ENCODE results near the gene TMEM171.

Gene TMEM171

DNA sequence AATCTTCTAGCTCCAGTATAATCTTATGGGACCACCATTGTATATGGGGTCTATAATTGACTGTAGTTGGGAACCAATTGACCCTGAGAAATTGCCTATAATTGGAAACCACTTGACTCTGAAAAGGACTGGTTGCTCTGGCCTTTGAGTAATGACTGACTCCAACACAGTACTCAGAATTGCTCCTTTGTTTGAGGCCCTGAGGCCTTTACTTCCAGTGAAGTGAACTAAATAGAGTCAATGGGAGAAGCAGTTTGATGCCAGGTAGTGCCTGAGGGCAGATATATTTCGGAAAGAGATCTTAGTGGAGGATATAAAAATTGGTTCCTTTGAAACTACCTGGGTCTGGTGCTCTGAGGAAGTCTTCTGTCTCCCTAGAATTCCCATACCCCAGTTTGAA is 16.0 kb upstream of the TMEM171 start:
- no peak for ATAC-seq
- TF ChIP-seq ISL1 (CRISPR knock-in tag; IDR thresholded peaks at IDR 0.05): no peak
- no peak for TF ChIP-seq ZFP30 (CRISPR knock-in tag; IDR thresholded peaks at IDR 0.05)
- TF ChIP-seq GLIS3 (CRISPR knock-in tag; IDR thresholded peaks at IDR 0.05): no peak
- TF ChIP-seq PPARA (CRISPR knock-in tag; IDR thresholded peaks at IDR 0.05; ENCODE audit: borderline replicate concordance): no peak
- no peak for TF ChIP-seq OSR1 (CRISPR knock-in tag; IDR thresholded peaks at IDR 0.05)
- TF ChIP-seq, protein P1, sequence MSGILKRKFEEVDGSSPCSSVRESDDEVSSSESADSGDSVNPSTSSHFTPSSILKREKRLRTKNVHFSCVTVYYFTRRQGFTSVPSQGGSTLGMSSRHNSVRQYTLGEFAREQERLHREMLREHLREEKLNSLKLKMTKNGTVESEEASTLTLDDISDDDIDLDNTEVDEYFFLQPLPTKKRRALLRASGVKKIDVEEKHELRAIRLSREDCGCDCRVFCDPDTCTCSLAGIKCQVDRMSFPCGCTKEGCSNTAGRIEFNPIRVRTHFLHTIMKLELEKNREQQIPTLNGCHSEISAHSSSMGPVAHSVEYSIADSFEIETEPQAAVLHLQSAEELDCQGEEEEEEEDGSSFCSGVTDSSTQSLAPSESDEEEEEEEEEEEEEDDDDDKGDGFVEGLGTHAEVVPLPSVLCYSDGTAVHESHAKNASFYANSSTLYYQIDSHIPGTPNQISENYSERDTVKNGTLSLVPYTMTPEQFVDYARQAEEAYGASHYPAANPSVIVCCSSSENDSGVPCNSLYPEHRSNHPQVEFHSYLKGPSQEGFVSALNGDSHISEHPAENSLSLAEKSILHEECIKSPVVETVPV (CRISPR knock-in tag; IDR thresholded peaks at IDR 0.05): no peak
- TF ChIP-seq POU6F1 (CRISPR knock-in tag; IDR thresholded peaks at IDR 0.05; ENCODE audit: borderline replicate concordance, low read depth): no peak
- no peak for TF ChIP-seq BACH2 (CRISPR knock-in tag; IDR thresholded peaks at IDR 0.05; ENCODE audit: borderline replicate concordance)

DNA sequence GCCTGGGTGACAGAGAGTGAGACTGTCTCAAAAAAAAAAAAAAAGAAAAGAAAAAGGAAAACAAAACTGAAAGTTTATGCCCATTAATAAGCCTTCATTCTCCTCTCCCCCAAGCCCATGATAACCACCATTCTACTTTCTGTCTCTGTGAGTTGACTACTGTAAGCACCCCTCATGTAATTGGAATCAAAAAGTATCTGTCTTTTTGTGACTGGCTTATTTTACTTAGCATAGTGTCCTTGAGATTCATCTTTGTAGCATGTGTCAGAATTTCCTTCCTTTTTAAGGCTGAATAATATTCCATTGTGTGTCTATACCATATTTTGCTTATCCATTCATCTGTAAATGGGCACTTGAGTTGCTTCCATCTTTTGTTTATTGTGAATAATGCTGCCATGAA is 14.0 kb upstream of the TMEM171 start:
- ATAC-seq: no peak
- TF ChIP-seq BACH2 (CRISPR knock-in tag; IDR thresholded peaks at IDR 0.05; ENCODE audit: borderline replicate concordance) (no peak), TCF4 (CRISPR knock-in tag; IDR thresholded peaks at IDR 0.05; ENCODE audit: borderline replicate concordance) (no peak), GLIS3 (CRISPR knock-in tag; IDR thresholded peaks at IDR 0.05) (no peak), TSHZ2 (CRISPR knock-in tag; IDR thresholded peaks at IDR 0.05) (no peak), ISL1 (CRISPR knock-in tag; IDR thresholded peaks at IDR 0.05) (no peak), ZNF8 (CRISPR knock-in tag; IDR thresholded peaks at IDR 0.05) (no peak), TOX (CRISPR knock-in tag; IDR thresholded peaks at IDR 0.05; ENCODE audit: borderline replicate concordance) (no peak), OSR1 (CRISPR knock-in tag; IDR thresholded peaks at IDR 0.05) (no peak), ZFP3 (CRISPR knock-in tag; IDR thresholded peaks at IDR 0.05) (no peak), RARB (CRISPR knock-in tag; IDR thresholded peaks at IDR 0.05) (no peak), ZNF565 (CRISPR knock-in tag; conservative IDR thresholded peaks at IDR 0.05; ENCODE audit: low read depth) (no peak), ZNF70 (CRISPR knock-in tag; IDR thresholded peaks at IDR 0.05) (no peak), ARNTL (CRISPR knock-in tag; IDR thresholded peaks at IDR 0.05; ENCODE audit: borderline replicate concordance, low read depth) (no peak)

- ATAC-seq: no peak
These were observed 10.2 kb upstream of the TMEM171 start for GRCh38 chr5:73110190-73110589.

More at GRCh38 chr5:73110190-73110589, 10.2 kb upstream of the TMEM171 start:
- TF ChIP-seq POU6F1 (CRISPR knock-in tag; IDR thresholded peaks at IDR 0.05; ENCODE audit: borderline replicate concordance, low read depth) (no peak), PPARA (CRISPR knock-in tag; IDR thresholded peaks at IDR 0.05; ENCODE audit: borderline replicate concordance) (no peak), ZC3H10 (CRISPR knock-in tag; IDR thresholded peaks at IDR 0.05) (no peak), ZNF8 (CRISPR knock-in tag; IDR thresholded peaks at IDR 0.05) (no peak), RARB (CRISPR knock-in tag; IDR thresholded peaks at IDR 0.05) (no peak), BACH2 (CRISPR knock-in tag; IDR thresholded peaks at IDR 0.05; ENCODE audit: borderline replicate concordance) (no peak)
- TF ChIP-seq, protein P2, sequence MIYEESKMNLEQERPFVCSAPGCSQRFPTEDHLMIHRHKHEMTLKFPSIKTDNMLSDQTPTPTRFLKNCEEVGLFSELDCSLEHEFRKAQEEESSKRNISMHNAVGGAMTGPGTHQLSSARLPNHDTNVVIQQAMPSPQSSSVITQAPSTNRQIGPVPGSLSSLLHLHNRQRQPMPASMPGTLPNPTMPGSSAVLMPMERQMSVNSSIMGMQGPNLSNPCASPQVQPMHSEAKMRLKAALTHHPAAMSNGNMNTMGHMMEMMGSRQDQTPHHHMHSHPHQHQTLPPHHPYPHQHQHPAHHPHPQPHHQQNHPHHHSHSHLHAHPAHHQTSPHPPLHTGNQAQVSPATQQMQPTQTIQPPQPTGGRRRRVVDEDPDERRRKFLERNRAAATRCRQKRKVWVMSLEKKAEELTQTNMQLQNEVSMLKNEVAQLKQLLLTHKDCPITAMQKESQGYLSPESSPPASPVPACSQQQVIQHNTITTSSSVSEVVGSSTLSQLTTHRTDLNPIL (CRISPR knock-in tag; IDR thresholded peaks at IDR 0.05; ENCODE audit: low read depth): no peak
